Measurements from ENCODE around the gene SYT7.
"Not testable (repeated sequence)": the region's sequence is repeated elsewhere in the genome, so short reads cannot be mapped to it uniquely, and the experiment has no call there.

Gene SYT7

GRCh38 chr11:61581030-61581928 lies at the start of gene SYT7:
Gene SYT7, minus strand, starts transcription at chr11:61581076. Its CDS starts 256 bp downstream, at chr11:61580820.
- peak; percentile 95 for DNase-seq

- DNase-seq: no peak
Measured at GRCh38 chr11:61630089-61630488, 49.2 kb upstream of the SYT7 start.

DNA sequence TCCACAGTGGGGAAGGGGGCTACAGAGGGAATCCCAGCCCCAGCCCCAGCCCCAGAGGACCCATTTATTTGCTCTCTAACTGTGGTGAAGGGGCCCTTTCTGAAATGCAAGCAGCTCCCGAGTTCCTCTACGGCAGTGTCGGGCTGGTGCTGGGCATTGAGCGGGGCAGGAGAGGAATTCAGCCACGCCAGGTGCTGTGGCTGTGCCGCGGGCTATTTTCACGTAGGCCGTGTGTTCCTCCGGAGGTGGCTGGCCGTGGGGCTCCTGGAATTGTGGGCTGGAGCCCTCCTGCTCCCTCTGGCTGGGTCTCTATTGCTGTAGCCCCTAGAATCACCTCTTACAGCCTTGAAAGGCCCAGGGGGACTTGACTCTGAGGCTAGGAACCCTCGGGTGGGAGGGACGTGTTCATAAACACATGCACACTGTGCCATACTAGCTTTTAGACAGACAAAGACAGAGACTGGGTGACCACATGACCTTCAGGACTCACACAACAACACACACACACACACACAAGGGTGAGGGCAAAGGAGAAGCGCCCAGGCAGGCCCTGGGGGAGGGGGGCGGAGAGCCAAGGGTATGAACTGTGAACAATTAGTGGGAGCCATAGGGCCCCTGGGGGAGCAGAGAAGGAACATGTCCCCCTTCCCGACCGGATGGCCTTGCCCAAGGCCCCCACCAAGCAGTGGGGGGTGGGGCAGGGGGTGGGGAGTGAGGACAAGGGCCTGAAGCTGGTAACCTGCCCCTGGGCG lies 48.4 kb upstream of the SYT7 start:
- DNase-seq: no peak

DNA sequence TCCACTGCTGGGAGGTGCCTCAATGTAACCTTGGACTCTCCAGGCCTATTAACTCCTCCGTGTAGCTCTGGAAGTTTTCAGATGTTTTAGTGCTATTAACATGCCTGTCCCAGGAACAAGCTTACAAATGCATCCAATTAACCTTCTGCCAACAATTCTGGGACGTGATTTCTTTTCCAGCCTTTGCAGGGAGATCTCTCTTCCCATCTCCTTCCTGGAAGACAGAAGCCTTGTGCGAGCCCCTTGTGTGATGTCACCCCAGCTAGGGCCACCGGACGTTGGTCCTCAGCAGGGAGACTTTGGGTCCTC lies 47.7 kb upstream of the SYT7 start:
- DNase-seq: no peak

- peak; percentile 88 for DNase-seq
Measured at GRCh38 chr11:61627850-61628661, 47.2 kb upstream of the SYT7 start.

DNA sequence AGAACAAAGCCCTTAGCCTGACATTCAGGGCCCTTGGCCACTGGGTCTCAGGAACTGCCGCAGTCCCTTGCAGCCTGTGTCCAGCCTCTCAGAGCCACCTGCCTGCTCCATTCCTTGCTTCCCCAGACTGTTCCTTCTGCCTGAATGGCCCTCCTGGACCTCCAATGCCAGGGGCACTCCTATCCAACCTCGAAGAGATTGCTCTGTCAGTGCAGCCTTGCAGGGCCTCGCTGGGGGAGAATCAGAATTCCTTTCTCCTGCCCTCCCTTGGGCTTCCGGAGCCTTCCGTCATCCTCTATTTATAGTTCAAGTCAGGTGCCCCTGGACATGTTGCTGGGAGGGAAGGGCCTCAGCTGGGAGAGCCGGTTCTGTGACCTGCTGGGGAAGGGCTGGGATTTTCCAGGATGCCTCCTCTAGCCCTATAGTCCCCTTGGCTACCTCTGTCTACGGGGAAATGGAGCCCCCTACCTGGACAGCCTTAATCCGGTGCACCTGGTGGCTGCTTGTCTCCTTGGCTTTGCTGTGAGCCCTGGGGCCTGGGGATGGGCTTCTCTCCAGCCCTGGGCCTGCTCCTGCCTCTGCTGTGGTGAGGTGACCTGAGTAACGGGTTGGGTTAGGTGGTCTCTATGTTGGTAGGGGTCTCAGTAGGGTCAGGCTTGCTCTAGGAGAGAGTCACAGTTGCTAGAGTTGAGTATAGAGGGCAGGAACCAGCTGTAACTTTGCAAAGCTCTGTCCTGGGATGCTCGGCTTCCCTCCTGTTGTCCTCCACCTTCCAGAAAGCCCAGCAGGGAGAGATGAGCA lies 45.9 kb upstream of the SYT7 start:
- peak; percentile 99 for DNase-seq

DNA sequence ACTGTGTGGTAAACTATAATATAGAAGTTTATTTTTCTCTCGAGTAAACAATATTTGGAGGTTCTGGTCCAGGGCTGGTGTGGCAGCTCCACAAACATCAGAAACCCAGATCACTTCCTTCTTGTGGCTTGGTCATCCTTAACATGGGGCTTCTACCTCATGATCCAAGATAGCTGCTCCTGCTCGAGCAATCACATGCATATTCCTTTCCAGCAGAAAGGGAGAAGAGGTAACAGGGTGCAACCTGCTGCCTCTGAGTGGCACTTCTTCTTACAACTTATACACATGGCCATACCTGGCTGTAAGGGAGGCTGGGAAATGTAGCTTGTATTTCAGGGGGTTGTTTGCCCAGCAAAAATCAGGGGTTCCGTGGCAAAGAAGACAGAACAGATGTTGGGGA lies 44.6 kb upstream of the SYT7 start:
- no peak for DNase-seq

- no peak for DNase-seq
Measured at GRCh38 chr11:61621917-61622585, 41.2 kb upstream of the SYT7 start.

DNA sequence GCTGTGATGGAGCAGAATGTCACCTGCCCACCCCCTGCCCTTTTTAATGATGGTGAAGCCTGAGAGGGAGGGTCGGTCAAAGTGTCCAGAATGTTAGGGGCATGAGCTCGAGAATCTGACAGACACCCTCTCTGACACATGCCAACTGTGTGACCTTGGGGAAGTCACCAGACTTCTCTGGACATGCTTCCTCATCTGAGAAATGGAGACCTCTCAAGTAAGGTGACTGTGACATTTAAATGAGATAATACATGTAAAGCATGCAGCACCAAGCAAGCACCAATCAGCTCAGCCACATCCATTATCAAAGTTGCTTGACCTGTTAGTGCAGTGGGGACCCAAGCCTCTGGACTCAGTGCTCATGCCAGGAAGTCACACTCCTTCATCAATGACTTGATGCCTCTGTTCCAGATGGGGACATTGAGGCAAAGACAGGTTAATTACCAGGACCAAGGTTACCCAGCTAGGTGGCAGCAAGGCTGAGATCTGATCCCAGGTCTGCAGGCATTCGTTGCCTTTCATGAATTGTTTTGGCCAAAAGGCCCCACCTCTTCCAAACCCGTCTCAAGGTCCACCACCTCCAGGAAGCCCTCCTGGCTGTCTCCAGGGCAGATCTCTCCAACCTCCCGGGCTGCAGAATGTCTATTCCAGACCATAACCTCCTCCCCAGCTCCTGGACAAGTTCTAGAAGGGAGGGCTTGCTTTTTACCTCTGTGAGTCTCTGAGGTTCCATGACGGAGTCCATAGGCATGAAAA lies 38.8 kb upstream of the SYT7 start:
- DNase-seq: no peak

GRCh38 chr11:61618978-61619377 lies 38.1 kb upstream of the SYT7 start:
- no peak for DNase-seq

DNA sequence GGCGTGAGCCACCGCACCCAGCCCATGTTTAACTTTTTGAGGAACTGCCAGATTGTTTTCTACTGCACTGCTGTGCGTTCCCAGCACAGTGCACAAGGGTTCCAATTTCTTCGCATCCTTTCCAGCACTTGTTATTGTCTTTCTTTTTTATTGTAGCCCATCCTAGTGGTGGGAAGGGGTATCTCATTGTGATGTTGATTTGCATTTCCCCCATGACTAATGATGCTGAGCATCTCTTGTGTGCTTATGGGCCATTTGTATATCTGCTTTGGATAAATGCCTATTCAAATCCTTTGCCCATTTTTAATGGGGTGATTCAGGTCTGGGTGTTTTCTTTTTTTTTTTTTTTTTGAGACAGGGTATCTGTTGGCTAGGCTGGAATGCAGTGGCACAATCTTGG lies 36.6 kb upstream of the SYT7 start:
- DNase-seq: no peak

- no peak for DNase-seq
Measured at GRCh38 chr11:61616434-61616833, 35.6 kb upstream of the SYT7 start.

DNA sequence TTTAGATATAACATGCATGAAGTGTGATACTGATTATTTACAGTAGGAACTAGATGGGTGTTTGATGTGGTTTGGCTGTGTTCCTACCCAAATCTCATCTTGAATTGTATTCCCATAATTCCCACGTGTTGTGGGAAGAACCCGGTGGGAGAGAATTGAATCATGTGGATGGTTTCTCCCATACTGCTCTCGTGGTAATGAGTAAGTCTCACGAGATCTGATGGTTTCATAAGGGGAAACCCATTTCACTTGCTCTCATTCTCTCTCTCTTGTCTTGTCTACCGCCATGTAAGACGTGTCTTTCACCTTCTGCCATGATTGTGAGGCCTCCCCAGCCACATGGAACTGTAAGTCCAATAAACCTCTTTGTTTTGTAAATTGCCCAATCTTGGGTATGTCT lies 33.9 kb upstream of the SYT7 start:
- DNase-seq: not testable (repeated sequence)

- no peak for DNase-seq
Measured at GRCh38 chr11:61613870-61614269, 33.0 kb upstream of the SYT7 start.

DNA sequence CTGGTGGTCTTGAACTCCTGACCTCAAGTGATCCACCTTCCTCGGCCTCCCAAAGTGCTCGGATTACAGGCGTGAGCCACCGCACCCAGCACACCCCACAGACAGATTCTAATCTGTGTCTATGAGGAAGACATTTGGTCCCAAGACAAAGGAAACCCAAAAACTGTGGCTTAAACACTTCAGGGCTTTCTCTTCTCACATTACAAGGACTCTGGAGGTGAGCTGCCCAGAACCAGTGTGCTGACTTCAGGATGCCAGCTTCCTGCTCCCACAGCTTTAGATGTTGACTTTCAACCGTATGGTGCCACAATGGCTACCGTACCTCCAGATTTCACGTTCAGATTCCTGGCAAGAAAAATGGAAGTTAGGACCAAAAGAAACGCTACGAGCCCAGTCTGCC lies 32.2 kb upstream of the SYT7 start:
- DNase-seq: no peak

DNA sequence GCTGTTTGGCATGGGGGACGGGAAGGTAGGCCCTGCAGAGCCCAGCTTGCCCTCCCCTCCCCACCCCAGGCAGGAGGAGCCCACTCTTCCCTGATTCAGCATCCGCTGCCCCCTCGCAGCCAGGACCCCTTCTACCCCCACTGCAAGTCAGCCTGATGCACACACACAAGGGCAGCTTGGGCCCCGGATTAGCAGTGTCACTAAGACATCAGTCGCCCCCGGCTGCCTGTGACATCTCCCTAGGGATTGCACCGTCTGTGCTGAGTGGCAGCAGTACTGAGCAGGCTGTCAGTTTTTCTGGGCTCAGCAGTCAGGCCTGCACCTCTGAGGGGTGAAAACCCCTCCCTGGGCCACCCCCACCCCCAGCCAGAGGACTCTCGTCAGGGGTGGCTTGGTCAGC lies 30.4 kb upstream of the SYT7 start:
- no peak for DNase-seq

GRCh38 chr11:61610905-61611304 lies 30.0 kb upstream of the SYT7 start:
- DNase-seq: no peak

- peak; percentile 94 for DNase-seq
Measured at GRCh38 chr11:61609980-61610366, 29.1 kb upstream of the SYT7 start.

- DNase-seq: no peak
Measured at GRCh38 chr11:61609000-61609979, 28.4 kb upstream of the SYT7 start.

All from NCI-H510A treated with DMSO at 0.1 percent for 48 hours (cell line).